Measurements from ENCODE around the gene CRHR1.

The CRHR1 gene

GRCh38 chr17:45828171-45828570 lies 44.1 kb downstream of the CRHR1 start:
- CTCF ChIA-PET, result interaction anchor here (0.6 to 1.0 kb wide), 2 partner anchors 26 to 180 kb away, joined by 3 to 4 read pairs; no protein-coding TSS in a partner anchor
- POLR2A ChIA-PET (ENCODE audit: low non-redundant PET), result no interaction called here
- TF ChIP-seq CTCF (conservative IDR thresholded peaks at IDR 0.05; ENCODE audit: low read depth), result no peak
- no peak for DNase-seq (ENCODE audit: low spot score)
- H3K27ac ChIP-seq, result no peak overlapping the region

- DNase-seq (ENCODE audit: low spot score), result peak; percentile 44
- no peak overlapping the region for H3K27ac ChIP-seq
- no peak; the same call in 1 of the 2 replicates for TF ChIP-seq CTCF (conservative IDR thresholded peaks at IDR 0.05; ENCODE audit: low read depth)
- POLR2A ChIA-PET (ENCODE audit: low non-redundant PET), result no interaction called here
- CTCF ChIA-PET, result interaction anchor here (1.0 to 1.3 kb wide), 2 partner anchors 181 to 188 kb away, joined by 3 to 4 read pairs; no protein-coding TSS in a partner anchor
Observed at GRCh38 chr17:45828582-45829133, 44.5 kb downstream of the CRHR1 start.

GRCh38 chr17:45833920-45834319 lies 49.8 kb downstream of the CRHR1 start:
- ChIA-PET CTCF (interaction anchor here (0.6 to 1.2 kb wide), 2 partner anchors 10 to 194 kb away, joined by 5 read pairs; no protein-coding TSS in a partner anchor), POLR2A (ENCODE audit: low non-redundant PET) (no interaction called here)
- no peak for DNase-seq (ENCODE audit: low spot score)
- H3K27ac ChIP-seq, result no peak overlapping the region
- TF ChIP-seq CTCF (conservative IDR thresholded peaks at IDR 0.05; ENCODE audit: low read depth), result no peak

GRCh38 chr17:45834471-45835396 lies 50.6 kb downstream of the CRHR1 start:
- TF ChIP-seq CTCF (conservative IDR thresholded peaks at IDR 0.05; ENCODE audit: low read depth), result no peak
- H3K27ac ChIP-seq, result no peak overlapping the region
- POLR2A ChIA-PET (ENCODE audit: low non-redundant PET), result no interaction called here
- DNase-seq (ENCODE audit: low spot score), result peak; percentile 25
- CTCF ChIA-PET, result interaction anchor here (0.6 to 1.2 kb wide), 3 partner anchors 11 to 195 kb away, joined by 3 to 5 read pairs (median 5); no protein-coding TSS in a partner anchor

- ChIA-PET CTCF (interaction anchor here (1.8 kb wide), 1 partner anchor 195 kb away, joined by 9 read pairs; no protein-coding TSS in a partner anchor), POLR2A (ENCODE audit: low non-redundant PET) (interaction anchor here (0.5 kb wide), 1 partner anchor 44 kb away, joined by 5 read pairs; no protein-coding TSS in a partner anchor)
- no peak for DNase-seq (ENCODE audit: low spot score)
- TF ChIP-seq CTCF (conservative IDR thresholded peaks at IDR 0.05; ENCODE audit: low read depth), result no peak
- H3K27ac ChIP-seq, result no peak overlapping the region
Observed at GRCh38 chr17:45835481-45835880, 51.4 kb downstream of the CRHR1 start.
